Muscle layer of colon (tissue), 2 donors: Measurements from ENCODE around the gene PPP4R3C.

ENCODE experiments used
- H3K27ac ChIP-seq: one replicate; pipeline ENCODE4 v1.7.0; 2013; ENCODE audit warnings: low read depth, mild to moderate bottlenecking, low read length, moderate library complexity
- H3K27me3 ChIP-seq, 2 donors: one replicate each; pipeline ENCODE4 v1.7.0; 2013; ENCODE audit warnings: low read length in 2 of 2, mild to moderate bottlenecking in 2 of 2; ENCODE audit not compliant: insufficient read depth in 2 of 2, control insufficient read depth in 1 of 2
- H3K36me3 ChIP-seq: one replicate; pipeline ENCODE4 v1.7.0; 2013; ENCODE audit warnings: mild to moderate bottlenecking, low read length; ENCODE audit not compliant: insufficient read depth
- H3K4me1 ChIP-seq: one replicate; pipeline ENCODE4 v1.7.0; 2013; ENCODE audit warnings: mild to moderate bottlenecking, low read length; ENCODE audit not compliant: insufficient read depth
- H3K4me3 ChIP-seq, 2 donors: one replicate each; pipeline ENCODE4 v1.7.0; 2013; ENCODE audit warnings: low read length in 2 of 2, low read depth in 1 of 2, mild to moderate bottlenecking in 1 of 2, moderate library complexity in 1 of 2
- H3K9ac ChIP-seq: one replicate; pipeline ENCODE4 v1.7.0; 2013; ENCODE audit warnings: low read length
- H3K9me3 ChIP-seq: one replicate; pipeline ENCODE4 v1.7.0; 2013; ENCODE audit warnings: mild to moderate bottlenecking, low read length
- donor health status: abdominal sarcoma.
- donor health status: Adenocarcinoma of cecum.

The PPP4R3C gene

DNA sequence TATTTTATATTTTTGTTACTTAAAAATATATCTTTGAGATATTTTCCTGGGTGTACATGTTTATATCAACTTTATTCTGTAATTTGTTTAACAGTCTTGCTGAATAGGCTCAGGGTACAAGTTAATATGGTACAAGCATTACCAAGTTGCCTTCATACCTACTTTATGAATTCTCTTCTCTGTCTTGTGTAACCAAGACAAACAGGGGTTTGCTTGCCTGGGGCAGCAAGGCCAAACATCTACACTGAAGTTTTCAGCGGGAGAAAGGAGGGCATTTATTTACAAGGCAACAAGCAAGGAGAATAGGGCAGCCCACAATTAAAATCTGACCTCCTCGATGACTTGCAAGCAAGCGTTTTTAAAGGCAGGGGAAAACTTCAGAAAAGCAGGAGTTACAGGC lies 24.2 kb downstream of the PPP4R3C start:
- Histone ChIP-seq H3K9ac (no peak overlapping the region), H3K9me3 (no peaks in the 10 kb centered on the region), H3K4me1 (no peaks in the 10 kb centered on the region), H3K27ac (no peak overlapping the region), H3K27me3 (no peaks in the 10 kb centered on the region), H3K36me3 (no peaks in the 10 kb centered on the region), H3K4me3 (no peak overlapping the region)

DNA sequence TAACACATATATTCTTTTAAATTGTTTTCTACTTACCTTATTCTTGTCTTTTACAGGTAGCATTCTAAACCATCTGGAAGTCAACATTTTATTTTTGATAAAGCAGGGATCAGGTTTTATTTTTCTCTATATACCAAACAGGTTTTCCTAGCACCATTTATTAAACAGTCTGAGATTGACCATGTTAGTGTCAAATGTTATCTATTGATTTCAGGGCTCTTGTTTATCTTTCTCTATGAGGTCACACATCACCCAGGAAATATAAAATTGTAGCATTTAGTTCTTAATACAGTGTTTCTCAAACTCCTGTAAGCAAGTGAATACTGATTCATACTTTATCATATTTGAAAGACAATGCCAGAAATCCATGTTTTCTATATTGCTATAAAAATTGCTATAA lies 28.1 kb downstream of the PPP4R3C start:
- Histone ChIP-seq H3K9ac (no peak overlapping the region), H3K27ac (no peak overlapping the region), H3K4me3 (no peak overlapping the region), H3K27me3 (no peaks in the 10 kb centered on the region), H3K9me3 (no peaks in the 10 kb centered on the region), H3K4me1 (no peaks in the 10 kb centered on the region), H3K36me3 (no peaks in the 10 kb centered on the region)
